ENCODE data around the gene CASQ1.

DNA sequence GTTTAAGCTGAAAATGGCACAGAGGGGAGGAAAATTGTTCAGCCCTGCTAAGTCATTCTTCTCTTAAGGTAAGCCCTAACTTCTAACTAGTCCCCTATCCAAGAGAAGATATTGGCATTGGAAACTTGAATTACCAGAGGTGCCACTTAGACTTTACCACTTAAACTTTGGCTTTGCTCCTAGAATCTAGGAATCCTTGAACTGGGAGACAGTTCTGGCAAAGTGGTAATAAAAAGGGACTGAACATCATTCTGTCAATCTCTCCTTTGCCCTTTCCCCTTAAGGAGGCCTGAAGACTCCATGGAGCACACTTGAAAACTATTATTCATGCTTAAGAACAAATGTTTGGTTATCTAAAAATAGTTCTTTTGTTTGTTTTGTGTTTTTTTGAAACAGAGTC lies 30.5 kb upstream of the CASQ1 start:
- TF ChIP-seq, protein P1, sequence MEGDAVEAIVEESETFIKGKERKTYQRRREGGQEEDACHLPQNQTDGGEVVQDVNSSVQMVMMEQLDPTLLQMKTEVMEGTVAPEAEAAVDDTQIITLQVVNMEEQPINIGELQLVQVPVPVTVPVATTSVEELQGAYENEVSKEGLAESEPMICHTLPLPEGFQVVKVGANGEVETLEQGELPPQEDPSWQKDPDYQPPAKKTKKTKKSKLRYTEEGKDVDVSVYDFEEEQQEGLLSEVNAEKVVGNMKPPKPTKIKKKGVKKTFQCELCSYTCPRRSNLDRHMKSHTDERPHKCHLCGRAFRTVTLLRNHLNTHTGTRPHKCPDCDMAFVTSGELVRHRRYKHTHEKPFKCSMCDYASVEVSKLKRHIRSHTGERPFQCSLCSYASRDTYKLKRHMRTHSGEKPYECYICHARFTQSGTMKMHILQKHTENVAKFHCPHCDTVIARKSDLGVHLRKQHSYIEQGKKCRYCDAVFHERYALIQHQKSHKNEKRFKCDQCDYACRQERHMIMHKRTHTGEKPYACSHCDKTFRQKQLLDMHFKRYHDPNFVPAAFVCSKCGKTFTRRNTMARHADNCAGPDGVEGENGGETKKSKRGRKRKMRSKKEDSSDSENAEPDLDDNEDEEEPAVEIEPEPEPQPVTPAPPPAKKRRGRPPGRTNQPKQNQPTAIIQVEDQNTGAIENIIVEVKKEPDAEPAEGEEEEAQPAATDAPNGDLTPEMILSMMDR (conservative IDR thresholded peaks at IDR 0.05) = no peak
- TF ChIP-seq ZFX (IDR thresholded peaks at IDR 0.05) = no peak

Measured in C4-2B (cell line).